Peyer's patch (tissue), 4 donors: ENCODE data around the gene ICAM5. TPM values are rescaled to one million over a fixed set of nuclear protein-coding genes. Genes with fewer than 3 reads are reported as not detected.

Source experiments
- DNase-seq, 3 donors: peaks; one replicate each; pipeline ENCODE4 v3.0.0-alpha.2; 2017 to 2019
- H3K27ac ChIP-seq, 4 donors: fragments of 200-600 bp; sonication (generic); one replicate each; pipeline ENCODE4 v1.5.1; 2016 to 2019
- H3K27me3 ChIP-seq, 2 donors: fragments of 200-600 bp; sonication (generic); one replicate each; pipeline ENCODE4 v1.5.1; 2019
- H3K36me3 ChIP-seq, 3 donors: fragments of 200-600 bp; sonication (generic); one replicate each; pipeline ENCODE4 v1.5.1; 2016 to 2019
- H3K4me1 ChIP-seq, 4 donors: fragments of 200-600 bp; sonication (generic); one replicate each; pipeline ENCODE4 v1.5.1; 2016 to 2019
- H3K4me3 ChIP-seq, 4 donors: fragments of 200-600 bp; sonication (generic); 1 replicate in 3 of 4; 2 replicates in 1 of 4; pipeline ENCODE4 v1.5.1; 2016 to 2019; ENCODE audit warnings: mild to moderate bottlenecking in 1 of 4
- H3K9me3 ChIP-seq, 4 donors: fragments of 200-600 bp; sonication (generic); one replicate each; pipeline ENCODE4 v1.5.1; 2016 to 2019; ENCODE audit warnings: mild to moderate bottlenecking in 1 of 4
- CTCF ChIP-seq, 6 experiments: fragments of 450-650 bp in 4 of 6; fragments of 200-600 bp in 2 of 6; sonication (generic) in 1 of 6; IDR thresholded peaks; one replicate each; pipeline ENCODE4 v1.5.1; 2017 to 2019; ENCODE audit warnings: antibody characterized with exemption in 6 of 6, mild to moderate bottlenecking in 3 of 6, moderate library complexity in 1 of 6
- POLR2A ChIP-seq, 2 donors: fragments of 450-650 bp; IDR thresholded peaks; one replicate each; pipeline ENCODE4 v1.5.1; 2017; ENCODE audit warnings: antibody characterized with exemption in 2 of 2, mild to moderate bottlenecking in 2 of 2, moderate library complexity in 2 of 2
- total RNA-seq, 4 donors: library from RNA; depleted of rRNA; stranded (reverse); fragments of >200 nt; gene quantifications; one replicate each; pipeline ENCODE4 v1.1.0, GENCODE V29; 2016

The ICAM5 gene
- total RNA-seq, 4 donors from 2014 or later: 0.27 TPM; not detected in 3

- peak within 1 kb of the TSS; percentile 62 to 93 (median 90) for H3K4me3 ChIP-seq
- DNase-seq: peak; percentile 95 to 98 (median 97)
- peaks cover 0 to 19% (median 3%) of the 10 kb centered on the region in 4 donors for H3K4me1 ChIP-seq
- peaks cover 0 to 32% (median 0%) of the 10 kb centered on the region in 3 donors for H3K36me3 ChIP-seq
- no peaks in the 10 kb centered on the region for H3K9me3 ChIP-seq
- H3K27me3 ChIP-seq: no peaks in the 10 kb centered on the region
- TF ChIP-seq CTCF (IDR thresholded peaks at IDR 0.05) (peak in 3 of 6 experiments; percentile 19 to 22 (median 19)), POLR2A (IDR thresholded peaks at IDR 0.05) (peak; percentile 27 to 59)
- peak within 1 kb of the TSS; percentile 84 to 92 (median 88) for H3K27ac ChIP-seq
Observed at GRCh38 chr19:10251792-10252694, 37.7 kb upstream of the ICAM5 start, which contains the start of gene MRPL4. Gene MRPL4 (plus strand): TSS chr19:10252214. CDS start chr19:10252254, 40 bp downstream.

- peak overlapping the region; percentile 62 to 93 (median 90) for H3K4me3 ChIP-seq
- H3K4me1 ChIP-seq: peaks cover 0 to 19% (median 3%) of the 10 kb centered on the region in 4 donors
- no peak for TF ChIP-seq POLR2A (IDR thresholded peaks at IDR 0.05)
- DNase-seq: no peak
- H3K9me3 ChIP-seq: no peaks in the 10 kb centered on the region
- peaks cover 0 to 39% (median 0%) of the 10 kb centered on the region in 3 donors for H3K36me3 ChIP-seq
- peak overlapping the region; percentile 84 to 92 (median 88) for H3K27ac ChIP-seq
- no peaks in the 10 kb centered on the region for H3K27me3 ChIP-seq
Observed at GRCh38 chr19:10252707-10253106, 37.0 kb upstream of the ICAM5 start.

GRCh38 chr19:10254244-10254643 is 35.5 kb upstream of the ICAM5 start:
- Histone ChIP-seq H3K36me3 (peaks cover 0 to 50% (median 0%) of the 10 kb centered on the region in 3 donors), H3K27ac (no peak overlapping the region), H3K9me3 (no peaks in the 10 kb centered on the region), H3K27me3 (no peaks in the 10 kb centered on the region), H3K4me3 (no peak overlapping the region), H3K4me1 (peaks cover 0 to 19% (median 3%) of the 10 kb centered on the region in 4 donors)
- TF ChIP-seq POLR2A (IDR thresholded peaks at IDR 0.05) (no peak), CTCF (IDR thresholded peaks at IDR 0.05) (no peak)
- no peak for DNase-seq

GRCh38 chr19:10255358-10255757 is 34.4 kb upstream of the ICAM5 start:
- peaks cover 0 to 17% (median 3%) of the 10 kb centered on the region in 4 donors for H3K4me1 ChIP-seq
- H3K36me3 ChIP-seq: peaks cover 0 to 50% (median 0%) of the 10 kb centered on the region in 3 donors
- no peak overlapping the region for H3K27ac ChIP-seq
- no peaks in the 10 kb centered on the region for H3K27me3 ChIP-seq
- no peak for DNase-seq
- H3K4me3 ChIP-seq: no peak overlapping the region
- H3K9me3 ChIP-seq: no peaks in the 10 kb centered on the region
- TF ChIP-seq POLR2A (IDR thresholded peaks at IDR 0.05) (no peak), CTCF (IDR thresholded peaks at IDR 0.05) (no peak)

GRCh38 chr19:10256551-10256950 is 33.2 kb upstream of the ICAM5 start:
- H3K36me3 ChIP-seq: peaks cover 0 to 50% (median 0%) of the 10 kb centered on the region in 3 donors
- no peak overlapping the region for H3K27ac ChIP-seq
- no peaks in the 10 kb centered on the region for H3K9me3 ChIP-seq
- TF ChIP-seq CTCF (IDR thresholded peaks at IDR 0.05) (no peak), POLR2A (IDR thresholded peaks at IDR 0.05) (no peak)
- H3K4me3 ChIP-seq: no peak overlapping the region
- no peaks in the 10 kb centered on the region for H3K27me3 ChIP-seq
- H3K4me1 ChIP-seq: peaks cover 0 to 8% (median 3%) of the 10 kb centered on the region in 4 donors
- no peak for DNase-seq
